Peyer's patch (tissue), 4 donors: ENCODE measurements around the gene PGM5.

Experiments
- CTCF ChIP-seq, 6 experiments: fragments of 450-650 bp in 4 of 6; fragments of 200-600 bp in 2 of 6; sonication (generic) in 1 of 6; IDR thresholded peaks; one replicate each; pipeline ENCODE4 v1.5.1; 2017 to 2019; ENCODE audit warnings: antibody characterized with exemption in 6 of 6, mild to moderate bottlenecking in 3 of 6, moderate library complexity in 1 of 6
- POLR2A ChIP-seq, 2 donors: fragments of 450-650 bp; IDR thresholded peaks; one replicate each; pipeline ENCODE4 v1.5.1; 2017; ENCODE audit warnings: antibody characterized with exemption in 2 of 2, mild to moderate bottlenecking in 2 of 2, moderate library complexity in 2 of 2

DNA sequence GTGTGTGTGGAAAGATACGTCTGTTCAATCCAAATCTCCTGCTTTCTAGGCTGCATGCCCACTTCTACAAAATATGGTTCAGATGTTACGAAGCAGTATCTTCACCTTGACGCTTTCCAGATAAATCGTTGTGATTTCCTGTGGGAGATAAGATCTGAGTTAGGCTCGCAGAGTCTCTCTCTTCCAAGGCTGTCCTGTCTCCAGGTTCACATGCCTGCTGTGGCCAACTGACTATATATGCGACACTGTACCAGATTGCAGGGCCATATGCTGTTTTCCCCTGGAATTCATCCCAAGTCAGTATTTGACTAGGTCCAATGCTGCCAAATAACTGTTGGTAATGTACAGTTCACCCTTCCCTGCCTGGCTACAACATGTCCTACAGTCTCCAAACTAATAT, 136.4 kb downstream of the PGM5 start:
- no peak for TF ChIP-seq CTCF (IDR thresholded peaks at IDR 0.05)
- no peak for TF ChIP-seq POLR2A (IDR thresholded peaks at IDR 0.05)
